GM18511 (cell line): ENCODE measurements around the gene ABCA5.
"Not testable (repeated sequence)": the region's sequence is repeated elsewhere in the genome, so short reads cannot be mapped to it uniquely, and the experiment has no call there.

Source experiments
- ATAC-seq: cut with Tn5 transposase; IDR thresholded peaks from one replicate; pipeline ENCODE4 v1.9.1; 2021; ENCODE audit warnings: mild to moderate bottlenecking, moderate library complexity; ENCODE audit not compliant: unreplicated experiment

ABCA5 gene

DNA sequence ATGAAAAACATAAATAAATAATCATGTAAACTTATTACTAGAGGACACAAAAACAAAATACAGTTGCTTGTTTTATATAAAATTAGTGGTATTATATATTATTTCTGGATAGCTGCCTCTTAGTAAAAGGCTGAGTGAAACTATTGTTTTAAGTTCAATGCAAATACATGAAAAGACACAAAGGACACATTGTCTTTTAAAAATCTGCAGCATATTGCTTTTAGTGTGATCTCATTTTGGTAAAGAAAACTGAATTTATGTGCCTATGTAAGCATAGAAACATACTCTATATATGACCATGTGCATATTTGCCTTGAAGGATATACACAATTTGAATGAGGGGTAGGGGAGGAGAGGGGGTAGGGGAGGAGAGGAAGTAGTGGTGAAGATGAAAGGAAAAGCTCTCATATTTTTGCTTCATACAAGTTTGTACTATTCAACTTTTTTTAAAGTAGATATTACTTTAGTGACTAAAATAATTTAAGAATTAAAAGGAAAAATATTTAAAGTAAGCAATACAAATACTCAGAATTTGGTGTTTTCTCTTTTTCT is 104.2 kb downstream of the ABCA5 start:
- ATAC-seq = no peak

DNA sequence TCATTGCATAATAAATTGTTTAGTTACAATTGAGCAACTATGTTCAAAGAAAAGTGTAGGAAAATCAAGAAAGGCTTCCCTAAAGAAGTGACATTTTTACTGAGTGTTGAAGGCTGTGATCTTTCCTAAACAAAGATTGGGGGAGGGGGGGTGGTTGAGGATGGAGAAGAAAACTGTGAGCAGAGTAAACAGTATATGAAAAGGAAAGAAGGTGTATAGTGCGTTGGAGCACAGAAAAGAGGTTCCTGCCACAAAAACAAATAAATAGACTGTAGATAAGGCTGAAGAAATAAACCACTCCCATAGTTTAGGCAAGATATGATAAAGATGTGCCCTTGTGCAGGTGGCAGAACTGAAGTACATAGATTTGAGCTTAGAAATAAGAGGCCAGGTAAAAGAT is 106.8 kb downstream of the ABCA5 start:
- ATAC-seq = no peak

DNA sequence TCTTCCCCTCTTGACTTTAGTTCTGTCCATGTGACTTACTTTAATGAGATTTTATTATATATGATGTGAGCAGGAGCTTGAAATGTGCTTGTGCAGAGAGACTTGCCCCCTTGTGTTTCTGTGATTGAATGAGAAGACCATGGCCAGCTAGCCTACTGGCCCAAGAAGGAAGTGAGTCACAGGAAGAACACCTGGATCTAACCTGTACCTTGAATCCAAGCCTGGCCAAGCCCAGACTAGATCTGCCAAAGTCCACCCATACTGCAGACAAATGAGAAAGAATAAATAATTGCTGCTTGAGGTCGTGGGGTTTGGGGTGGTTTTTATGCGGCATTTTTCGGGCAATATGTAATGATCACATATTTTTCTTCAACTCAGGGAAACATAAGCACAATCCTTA is 107.9 kb downstream of the ABCA5 start:
- ATAC-seq = no peak

DNA sequence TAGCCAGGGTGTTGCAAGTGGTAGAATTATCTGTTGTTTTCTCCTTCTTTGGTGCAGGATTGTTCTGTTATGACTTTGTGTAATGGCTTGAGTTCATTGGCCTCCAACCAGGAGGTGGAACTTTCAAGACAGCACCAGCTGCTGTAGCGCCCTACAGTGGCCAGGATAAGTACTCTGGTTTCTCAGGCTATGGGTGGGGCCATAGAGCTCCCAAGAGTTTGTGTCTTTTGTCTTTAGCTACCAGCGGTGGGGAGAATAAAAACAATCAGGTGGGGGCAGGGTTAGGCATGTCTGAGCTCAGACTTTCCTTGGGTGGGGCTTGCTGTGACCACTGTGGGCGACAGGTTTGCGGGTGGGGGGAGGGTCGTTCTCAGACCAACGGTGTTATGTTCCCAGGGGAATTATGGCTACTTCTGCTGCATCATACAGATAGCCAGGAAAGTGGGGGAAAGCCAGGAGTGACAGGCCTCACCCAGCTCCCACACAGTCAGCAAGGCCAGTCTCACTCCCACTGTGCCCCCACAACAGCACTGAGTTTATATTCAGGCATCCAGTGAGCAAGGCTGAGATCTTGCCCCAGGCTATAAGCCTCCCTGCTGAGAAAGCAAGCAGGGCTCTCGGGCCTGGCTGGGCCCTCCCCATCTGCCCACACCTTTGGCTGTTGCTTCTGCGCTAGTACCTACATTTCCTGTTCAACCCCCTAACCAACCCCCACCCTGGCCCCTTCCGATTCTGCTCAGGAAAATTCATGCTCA is 113.7 kb downstream of the ABCA5 start:
- no peak for ATAC-seq

DNA sequence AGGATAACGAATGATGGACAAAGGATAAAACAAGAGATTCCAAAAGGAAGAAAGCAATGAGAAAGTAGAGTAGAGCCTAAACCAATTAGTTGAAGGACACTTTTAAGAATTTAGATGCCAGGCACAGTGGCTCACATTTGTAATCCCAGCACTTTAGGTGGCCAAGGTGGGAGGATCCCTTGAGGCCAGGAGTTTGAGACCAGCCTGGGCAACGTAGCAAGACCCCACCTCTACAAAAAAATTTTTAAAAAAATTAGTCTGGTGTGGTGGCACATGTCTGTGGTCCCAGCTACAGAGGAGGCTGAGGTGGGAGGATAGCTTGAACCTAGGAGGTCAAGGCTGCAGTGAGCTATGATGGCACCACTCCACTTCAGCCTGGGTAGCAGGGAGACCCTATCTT is 118.3 kb downstream of the ABCA5 start:
- no peak for ATAC-seq

DNA sequence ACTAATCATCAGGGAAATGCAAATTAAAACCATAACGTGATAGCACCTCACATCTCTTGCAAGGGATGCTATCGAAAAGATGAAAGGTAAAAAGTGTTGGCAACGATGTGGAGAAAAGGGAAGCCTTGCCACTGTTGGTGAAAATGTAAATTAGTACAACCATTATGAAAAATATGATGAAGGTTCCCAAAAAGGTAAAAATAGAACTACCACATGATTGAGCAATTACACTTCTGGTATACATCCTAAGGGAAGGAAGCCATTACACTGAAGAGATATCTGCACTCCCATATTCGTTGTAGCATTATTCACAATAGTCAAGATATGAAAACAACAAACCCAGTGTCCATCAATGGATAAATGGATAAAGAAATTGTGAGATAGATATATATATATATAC is 119.8 kb downstream of the ABCA5 start:
- ATAC-seq = no peak

DNA sequence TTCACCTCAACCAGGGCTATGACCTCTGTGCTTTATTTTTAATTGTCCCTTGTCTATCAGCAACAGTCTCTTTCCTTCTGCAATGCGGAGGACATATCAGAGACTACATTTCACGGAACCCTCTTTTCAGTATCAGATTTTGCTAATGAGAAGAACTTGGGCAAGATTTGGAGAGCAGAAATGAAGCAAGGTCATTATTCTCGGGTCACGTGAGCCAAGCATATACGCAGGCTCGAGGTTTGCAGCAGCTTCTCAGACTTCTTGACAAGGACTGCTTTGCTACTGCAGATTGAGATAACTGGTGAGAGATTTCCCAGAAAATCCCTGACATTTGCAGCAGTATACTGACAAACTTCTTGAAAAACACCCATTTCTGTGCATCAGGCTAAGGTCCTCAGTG is 128.7 kb downstream of the ABCA5 start:
- ATAC-seq = no peak

DNA sequence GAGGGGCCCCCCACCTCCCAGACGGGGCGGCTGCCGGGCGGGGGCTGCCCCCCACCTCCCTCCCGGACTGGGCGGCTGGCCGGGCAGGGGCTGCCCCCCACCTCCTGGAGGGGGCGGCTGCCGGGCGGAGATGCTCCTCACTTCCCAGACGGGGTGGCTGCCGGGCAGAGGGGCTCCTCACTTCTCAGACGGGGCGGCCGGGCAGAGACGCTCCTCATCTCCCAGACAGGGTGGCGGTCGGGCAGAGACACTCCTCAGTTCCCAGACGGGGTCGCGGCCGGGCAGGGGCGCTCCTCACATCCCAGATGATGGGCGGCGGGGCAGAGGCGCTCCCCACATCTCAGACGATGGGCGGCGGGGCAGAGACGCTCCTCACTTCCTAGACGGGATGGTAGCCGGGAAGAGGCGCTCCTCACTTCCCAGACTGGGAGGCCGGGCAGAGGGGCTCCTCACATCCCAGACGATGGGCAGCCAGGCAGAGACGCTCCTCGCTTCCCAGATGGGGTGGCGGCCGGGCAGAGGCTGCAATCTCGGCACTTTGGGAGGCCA is 130.8 kb downstream of the ABCA5 start:
- not testable (repeated sequence) for ATAC-seq
